SH-SY5Y (cell line): ENCODE data around the gene INSC.

Experiments used
- GATA2 ChIP-seq: IDR thresholded peaks from 2 replicates; pipeline ENCODE4 v1.6.1; 2011; ENCODE audit warnings: mild to moderate bottlenecking, low read depth, low read length
- GATA3 ChIP-seq: IDR thresholded peaks from 2 replicates; pipeline ENCODE4 v1.6.1; 2011; ENCODE audit warnings: low read depth, mild to moderate bottlenecking, low read length, moderate library complexity

DNA sequence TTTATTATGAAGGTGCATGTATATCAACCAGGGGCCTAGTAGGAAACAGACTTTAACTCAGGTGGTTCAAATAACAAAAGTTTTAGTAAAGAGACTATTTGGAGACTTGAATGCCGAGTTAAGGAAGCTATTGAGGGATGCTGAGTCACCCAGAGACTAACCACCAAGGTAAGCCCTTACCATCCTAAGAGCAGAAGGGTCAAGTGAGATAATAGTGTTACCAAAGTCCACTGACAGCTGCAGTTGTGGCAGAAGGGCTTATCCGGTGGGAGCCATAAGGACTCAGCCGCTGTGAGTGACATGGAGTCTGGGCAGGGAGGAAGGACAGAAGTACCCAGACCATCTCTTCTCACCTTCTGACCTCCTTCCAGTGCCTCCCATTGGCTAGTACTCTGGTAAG lies 134.0 kb downstream of the INSC start:
- TF ChIP-seq GATA3 (no peak), GATA2 (no peak)
